HG02623 (cell line): Measurements from ENCODE around the gene MSI2.

Source experiments
- ATAC-seq: cut with Tn5 transposase; IDR thresholded peaks from one replicate; pipeline ENCODE4 v1.9.1; 2021; ENCODE audit warnings: moderate library complexity; ENCODE audit not compliant: unreplicated experiment

Gene MSI2

GRCh38 chr17:57425903-57426880 is 169.9 kb downstream of the MSI2 start:
- no peak for ATAC-seq

DNA sequence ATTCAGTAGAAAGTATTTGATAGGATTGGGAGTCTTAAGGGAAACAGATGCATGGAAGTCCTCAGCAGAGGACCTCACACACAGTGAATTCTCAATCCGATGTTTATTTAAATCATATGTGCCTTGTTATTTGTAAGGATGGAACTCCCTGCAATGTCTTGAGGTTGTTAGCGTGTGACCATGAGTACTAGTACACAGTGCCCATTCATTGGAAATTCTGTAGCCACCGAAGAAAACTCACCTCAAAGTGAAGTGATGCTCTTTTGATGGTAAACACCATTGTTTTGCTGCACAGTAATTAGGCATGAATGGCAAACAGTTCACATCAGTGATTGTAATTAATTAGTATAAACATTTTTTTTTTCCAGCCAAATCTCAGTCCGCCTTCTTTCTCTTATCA is 173.6 kb downstream of the MSI2 start:
- no peak for ATAC-seq

GRCh38 chr17:57431415-57431814 is 175.1 kb downstream of the MSI2 start:
- no peak for ATAC-seq

GRCh38 chr17:57432507-57433277 is 176.4 kb downstream of the MSI2 start:
- no peak for ATAC-seq

GRCh38 chr17:57433452-57433851 is 177.1 kb downstream of the MSI2 start:
- ATAC-seq: no peak

- ATAC-seq: no peak
Observed at GRCh38 chr17:57434361-57434760, 178.0 kb downstream of the MSI2 start.

DNA sequence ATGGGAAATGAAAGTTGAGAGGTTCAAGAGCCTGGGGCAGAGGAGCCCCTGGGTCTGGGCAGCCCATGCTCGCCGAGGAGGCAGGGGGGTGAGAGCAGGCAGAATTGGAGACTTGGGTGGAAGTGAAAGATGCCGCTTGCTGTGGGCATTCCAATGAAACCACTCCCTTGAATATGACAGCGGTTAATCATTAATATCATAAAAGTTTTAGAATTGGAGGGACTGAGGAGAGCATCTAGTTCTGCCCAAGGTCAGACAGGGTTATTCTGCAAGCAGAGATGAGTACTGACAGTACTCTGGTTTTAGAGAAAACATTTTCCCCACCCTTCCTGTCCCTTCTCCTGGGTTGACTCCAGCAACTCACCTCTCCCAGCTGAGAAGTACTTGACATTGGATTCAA is 180.2 kb downstream of the MSI2 start:
- no peak for ATAC-seq

- ATAC-seq: no peak
Observed at GRCh38 chr17:57438066-57438731, 181.9 kb downstream of the MSI2 start.

DNA sequence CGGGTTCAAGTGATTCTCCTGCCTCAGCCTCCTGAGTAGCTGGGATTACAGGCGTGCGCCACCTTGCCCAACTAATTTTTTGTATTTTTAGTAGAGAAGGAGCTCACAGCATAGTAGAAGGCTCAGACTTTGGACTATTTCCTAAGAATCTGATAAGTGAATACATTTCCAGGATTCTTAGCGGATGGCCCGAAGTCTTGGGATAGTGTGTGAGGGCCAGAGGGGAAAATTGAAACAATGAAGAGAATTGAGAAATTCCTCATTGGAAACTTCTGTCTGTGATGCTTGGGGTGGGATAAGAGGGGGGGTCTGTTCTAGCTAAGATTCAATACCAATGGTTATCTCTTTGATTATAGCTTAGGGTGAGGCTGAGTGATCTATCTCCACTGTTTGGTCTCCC is 183.3 kb downstream of the MSI2 start:
- ATAC-seq: no peak

- ATAC-seq: no peak
Observed at GRCh38 chr17:57440522-57441269, 184.4 kb downstream of the MSI2 start.

DNA sequence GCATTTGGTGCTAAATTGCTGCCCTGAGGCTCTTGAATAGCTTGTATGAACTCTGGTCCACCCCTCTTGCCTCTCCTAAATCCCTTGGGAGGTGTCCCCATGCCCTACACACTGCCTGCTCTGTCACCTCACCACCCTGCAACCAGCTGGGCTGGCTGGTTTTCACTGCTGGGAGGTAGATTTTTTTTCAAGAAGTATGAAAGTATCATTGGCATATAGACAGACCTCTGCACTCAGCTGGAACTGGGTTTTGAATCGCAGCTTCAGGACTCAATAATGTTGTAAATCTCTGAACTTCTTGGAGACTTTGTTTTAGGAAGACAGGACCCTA is 184.9 kb downstream of the MSI2 start:
- no peak for ATAC-seq

DNA sequence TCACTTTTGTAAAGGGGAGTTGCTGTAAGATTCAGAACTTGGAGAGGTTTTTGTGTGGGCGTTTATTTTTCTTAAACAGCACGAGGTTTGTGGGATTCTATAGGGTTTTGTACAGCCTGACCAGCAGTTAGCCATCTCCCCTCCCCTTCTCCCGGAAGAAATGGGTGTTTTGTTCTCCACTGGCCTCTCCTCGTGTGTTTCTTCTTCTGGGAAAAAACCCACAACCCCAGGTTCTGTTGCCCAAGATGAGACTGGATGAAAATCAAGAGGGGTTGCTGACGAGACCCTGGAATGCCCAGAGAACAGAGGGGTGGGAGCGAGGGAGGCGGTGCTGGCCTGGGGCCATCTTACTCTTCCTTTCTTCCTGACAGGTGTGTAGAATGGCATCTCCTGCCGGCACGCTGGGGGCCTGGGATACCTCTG is 186.1 kb downstream of the MSI2 start:
- ATAC-seq: no peak

DNA sequence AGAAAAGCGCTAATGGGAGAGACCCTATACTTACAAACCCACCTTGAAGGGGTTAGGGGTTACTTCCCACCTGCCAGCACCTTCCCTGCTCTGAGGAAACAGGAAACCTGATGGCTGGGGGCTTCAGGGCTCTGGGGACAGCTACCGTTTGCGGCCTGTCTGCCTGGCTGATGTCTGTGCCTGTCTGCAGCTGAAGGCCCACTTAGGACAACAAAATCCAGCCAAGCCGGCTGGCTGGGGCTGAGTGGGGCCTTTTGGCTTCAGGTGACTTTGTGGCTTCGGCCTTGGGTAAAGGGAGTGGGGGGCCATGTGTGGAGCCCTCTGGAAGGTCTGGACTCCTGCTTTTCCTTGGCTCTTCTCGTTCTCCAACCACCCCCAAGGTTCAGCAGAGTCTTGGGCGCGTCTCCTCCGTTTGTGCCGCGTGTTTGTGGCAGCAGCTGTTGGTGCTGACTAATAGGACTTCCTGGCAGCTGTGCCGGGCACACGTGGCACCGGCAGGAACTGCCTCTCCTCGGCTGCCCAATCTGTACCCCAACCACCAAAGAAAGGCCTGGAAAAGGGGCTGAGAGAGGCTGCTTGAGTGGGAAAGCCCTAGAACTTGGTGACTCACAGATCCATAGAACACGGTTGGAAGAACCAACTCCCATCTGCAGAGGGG is 186.7 kb downstream of the MSI2 start:
- ATAC-seq: no peak

DNA sequence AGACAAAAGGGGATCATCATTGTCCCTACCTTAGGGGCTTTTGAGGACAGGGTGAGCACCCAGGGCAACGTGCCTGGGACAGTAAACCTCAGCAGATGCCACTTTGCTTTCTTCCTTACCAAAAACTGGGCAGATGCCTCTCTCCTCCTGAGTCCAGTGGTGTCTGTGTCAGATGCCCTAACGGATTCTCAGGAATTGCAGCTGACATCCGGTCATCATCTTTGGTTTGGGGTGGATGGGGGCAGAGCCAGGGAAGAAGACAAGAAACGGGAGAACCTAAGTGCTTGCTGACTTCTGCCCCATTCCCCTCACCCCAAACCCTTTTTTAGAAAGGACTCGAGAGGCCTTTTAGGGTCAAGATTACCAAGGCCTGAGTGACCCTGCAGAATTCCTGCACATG is 187.5 kb downstream of the MSI2 start:
- no peak for ATAC-seq

DNA sequence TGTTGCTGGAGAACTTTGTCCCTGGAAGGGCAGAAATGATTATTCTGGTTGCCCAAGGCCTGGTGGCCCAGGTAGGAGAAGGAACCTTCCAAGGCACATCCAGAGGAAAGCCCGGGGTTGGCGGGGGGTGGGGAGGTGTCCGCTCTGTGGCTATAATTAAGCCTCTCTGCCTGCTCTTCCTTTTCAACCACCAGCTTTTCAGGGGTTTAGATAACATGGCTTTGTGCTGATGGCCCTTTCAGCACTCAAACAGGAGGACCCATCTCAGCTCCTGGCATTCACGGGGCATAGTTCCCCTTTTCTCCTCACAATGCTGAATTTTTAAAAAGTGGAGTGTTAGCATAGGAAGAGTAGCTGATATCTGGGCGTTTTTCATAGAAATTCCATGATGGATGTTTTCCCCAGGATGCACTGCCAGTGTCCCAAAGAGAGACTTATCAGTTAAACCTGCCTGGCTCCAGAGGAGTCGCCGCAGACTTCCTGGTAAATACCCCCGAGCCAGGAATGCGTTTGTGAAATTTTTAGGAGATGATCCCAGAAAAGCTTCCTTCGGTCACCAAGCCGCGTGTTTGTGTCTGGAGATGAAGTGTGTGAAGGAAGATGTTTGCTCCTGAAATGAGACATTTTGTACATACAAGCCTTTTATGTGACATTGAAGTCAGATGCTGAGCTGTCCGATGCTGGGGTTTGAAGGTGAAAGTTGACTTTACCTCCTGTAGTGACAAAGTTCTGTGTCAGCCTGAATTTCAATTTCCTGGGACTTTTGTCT is 188.5 kb downstream of the MSI2 start:
- ATAC-seq: no peak

- ATAC-seq: no peak
Observed at GRCh38 chr17:57445772-57446472, 189.6 kb downstream of the MSI2 start.

- no peak for ATAC-seq
Observed at GRCh38 chr17:57447357-57447989, 191.2 kb downstream of the MSI2 start.

- ATAC-seq: no peak
Observed at GRCh38 chr17:57447990-57448758, 191.9 kb downstream of the MSI2 start.
